Neuronal stem cell (in vitro differentiated cells): Measurements from ENCODE around the gene GSC2.

ENCODE experiments used
- DNase-seq: peaks from one replicate; pipeline ENCODE4 v3.0.0-alpha.2; 2013; ENCODE audit warnings: low spot score
- H2AFZ ChIP-seq: one replicate; pipeline ENCODE4 v1.6.1; 2013; ENCODE audit warnings: mild to moderate bottlenecking, low read length, inconsistent platforms
- H2AK5ac ChIP-seq: 2 replicates; pipeline ENCODE4 v1.6.1; 2013; ENCODE audit warnings: low read depth, mild to moderate bottlenecking, inconsistent platforms, low read length, moderate library complexity, mixed read lengths
- H2BK120ac ChIP-seq: 2 replicates; pipeline ENCODE4 v1.6.1; 2013; ENCODE audit warnings: low read depth, mild to moderate bottlenecking, inconsistent platforms, low read length, moderate library complexity, mixed read lengths
- H2BK12ac ChIP-seq: one replicate; pipeline ENCODE4 v1.6.1; 2013; ENCODE audit warnings: low read length, inconsistent platforms
- H2BK15ac ChIP-seq: 2 replicates; pipeline ENCODE4 v1.6.1; 2013; ENCODE audit warnings: mild to moderate bottlenecking, low read length, inconsistent platforms, mixed read lengths
- H2BK5ac ChIP-seq: one replicate; pipeline ENCODE4 v1.6.1; 2013; ENCODE audit warnings: inconsistent platforms, mild to moderate bottlenecking, low read length, moderate library complexity
- H3K14ac ChIP-seq: one replicate; pipeline ENCODE4 v1.6.1; 2013; ENCODE audit warnings: low read length, inconsistent platforms
- H3K18ac ChIP-seq: 2 replicates; pipeline ENCODE4 v1.6.1; 2013; ENCODE audit warnings: low read length, inconsistent platforms
- H3K23ac ChIP-seq: 2 replicates; pipeline ENCODE4 v1.6.1; 2013; ENCODE audit warnings: low read depth, mild to moderate bottlenecking, mixed read lengths, low read length, inconsistent platforms; ENCODE audit not compliant: poor library complexity
- H3K27ac ChIP-seq: replicated peaks from 3 replicates; pipeline ENCODE4 v1.5.1; 2013; ENCODE audit warnings: low read length, inconsistent platforms
- H3K27me3 ChIP-seq, 3 experiments: 2 replicates each; pipeline ENCODE4 v1.6.1; 2013; ENCODE audit warnings: low read length in 3 of 3, mild to moderate bottlenecking in 2 of 3, inconsistent platforms in 1 of 3, low read depth in 1 of 3, mixed read lengths in 1 of 3, moderate library complexity in 1 of 3; ENCODE audit not compliant: control insufficient read depth in 3 of 3, insufficient read depth in 3 of 3
- H3K36me3 ChIP-seq, 2 donors: replicated peaks in 1 of 2; 2 replicates each; pipeline ENCODE4 v1.6.1; 2013; ENCODE audit warnings: low read length in 2 of 2; ENCODE audit not compliant: control insufficient read depth in 2 of 2, insufficient read depth in 2 of 2
- H3K4ac ChIP-seq: 2 replicates; pipeline ENCODE4 v1.6.1; 2013; ENCODE audit warnings: inconsistent platforms, mild to moderate bottlenecking, low read length, moderate library complexity
- H3K4me1 ChIP-seq, 2 donors: 1 replicate in 1 of 2; 2 replicates in 1 of 2; pipeline ENCODE4 v1.6.1; 2013; ENCODE audit warnings: low read length in 2 of 2, low read depth in 1 of 2; ENCODE audit not compliant: control insufficient read depth in 2 of 2, insufficient read depth in 1 of 2
- H3K4me2 ChIP-seq: one replicate; pipeline ENCODE4 v1.6.1; 2013; ENCODE audit warnings: mild to moderate bottlenecking, low read length, inconsistent platforms; ENCODE audit not compliant: insufficient read depth, poor library complexity, severe bottlenecking
- H3K4me3 ChIP-seq, 2 donors: 2 replicates each; pipeline ENCODE4 v1.5.1; 2013; ENCODE audit warnings: low read length in 2 of 2, mild to moderate bottlenecking in 2 of 2, inconsistent platforms in 1 of 2, moderate library complexity in 1 of 2
- H3K79me1 ChIP-seq: one replicate; pipeline ENCODE4 v1.6.1; 2013; ENCODE audit warnings: low read depth, mild to moderate bottlenecking, inconsistent platforms, low read length, moderate library complexity
- H3K9ac ChIP-seq: one replicate; pipeline ENCODE4 v1.6.1; 2013; ENCODE audit warnings: mild to moderate bottlenecking, low read depth, low read length, inconsistent platforms; ENCODE audit not compliant: poor library complexity
- H3K9me3 ChIP-seq, 2 donors: replicated peaks in 1 of 2; 2 replicates each; pipeline versions ENCODE3 to v1.6.1; 2013; ENCODE audit warnings: low read length in 2 of 2, mild to moderate bottlenecking in 2 of 2, inconsistent platforms in 1 of 2, low read depth in 1 of 2, mixed read lengths in 1 of 2, moderate library complexity in 1 of 2; ENCODE audit not compliant: control insufficient read depth in 2 of 2, insufficient read depth in 1 of 2
- H4K8ac ChIP-seq: one replicate; pipeline ENCODE4 v1.6.1; 2013; ENCODE audit warnings: low read depth, mild to moderate bottlenecking, inconsistent platforms, low read length, moderate library complexity
- H4K91ac ChIP-seq: one replicate; pipeline ENCODE4 v1.6.1; 2013; ENCODE audit warnings: low read length, low read depth, mild to moderate bottlenecking, inconsistent platforms; ENCODE audit not compliant: poor library complexity
- WGBS, 2 donors: extraction: QIAGEN DNeasy Blood & Tissue Kit; methylation state at CpG; one replicate each; pipeline ENCODE4 v1.1.7; 2013; ENCODE audit warnings: missing lambda C conversion rate in 2 of 2, mixed read lengths in 1 of 2; ENCODE audit not compliant: insufficient read length in 2 of 2, insufficient replicate concordance in 1 of 2; ENCODE audit errors: extremely low coverage in 2 of 2; 5-methylcytosine and 5-hydroxymethylcytosine counted together

The GSC2 gene

GRCh38 chr22:19110064-19110458 lies 40.0 kb downstream of the GSC2 start:
- H3K4me1 ChIP-seq = peaks cover 3 to 19% of the 10 kb centered on the region in 2 donors
- no peak overlapping the region for H3K14ac ChIP-seq
- no peak overlapping the region for H2BK15ac ChIP-seq
- peak overlapping the region; percentile 24 for H3K9ac ChIP-seq
- H3K9me3 ChIP-seq = no peaks in the 10 kb centered on the region
- no peak overlapping the region for H4K8ac ChIP-seq
- no peak overlapping the region for H4K91ac ChIP-seq
- no peak overlapping the region for H3K23ac ChIP-seq
- no peak overlapping the region for H2AFZ ChIP-seq
- no peak overlapping the region for H3K4me3 ChIP-seq
- H3K27ac ChIP-seq = no peak overlapping the region
- H3K4ac ChIP-seq = no peak overlapping the region
- H2BK12ac ChIP-seq = no peak overlapping the region
- H2BK120ac ChIP-seq = no peak overlapping the region
- no CpG with 5 or more reads among the region's 4 CpGs for WGBS, 2 donors
- peaks cover 0 to 30% of the 10 kb centered on the region in 2 donors for H3K36me3 ChIP-seq
- peaks cover 19% of the 10 kb centered on the region for H3K79me1 ChIP-seq
- no peak for DNase-seq
- no peak overlapping the region for H2BK5ac ChIP-seq
- no peak overlapping the region for H3K4me2 ChIP-seq
- no peak overlapping the region for H2AK5ac ChIP-seq
- no peak overlapping the region for H3K18ac ChIP-seq
- no peaks in the 10 kb centered on the region for H3K27me3 ChIP-seq

DNA sequence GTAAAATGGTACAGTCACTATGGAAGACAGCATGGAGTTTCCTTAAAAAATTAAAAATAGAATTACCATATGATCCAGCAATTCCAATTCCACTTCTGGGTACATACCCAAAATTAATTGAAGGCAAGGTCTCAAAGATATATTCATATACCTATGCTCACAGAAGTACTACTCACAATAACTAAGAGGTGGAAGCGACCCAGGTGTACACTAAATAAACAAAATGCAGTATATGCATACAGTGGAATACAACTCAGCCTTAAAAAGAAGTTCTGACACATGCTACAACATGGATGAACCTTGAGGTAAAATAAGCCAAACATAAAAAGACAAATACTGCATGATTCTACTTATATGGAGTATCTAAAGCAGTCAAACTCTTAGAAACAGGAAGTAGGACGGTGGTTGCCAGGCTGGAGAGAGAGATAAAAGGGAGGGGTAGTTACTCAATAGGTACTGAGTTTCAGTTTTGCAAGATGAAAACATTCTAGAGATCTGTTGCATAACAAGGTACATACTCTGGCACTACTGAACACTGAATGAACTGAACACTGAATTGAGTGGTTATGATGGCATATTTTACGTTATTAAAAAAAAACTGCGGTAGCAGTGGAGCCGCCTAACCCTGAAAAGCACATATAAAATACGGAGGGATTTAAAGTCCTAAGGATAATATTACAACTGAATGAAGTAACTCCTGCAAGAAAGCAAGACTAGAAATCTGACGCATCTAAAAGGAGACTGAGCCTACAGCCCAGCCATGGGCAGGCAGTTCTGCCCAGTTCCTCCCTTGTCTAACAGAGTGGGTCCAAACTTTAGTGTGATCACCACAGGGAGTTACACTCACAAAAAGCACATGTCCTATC lies 40.7 kb downstream of the GSC2 start:
- no peak overlapping the region for H2AFZ ChIP-seq
- H3K4me3 ChIP-seq = no peak overlapping the region
- no peak overlapping the region for H3K27ac ChIP-seq
- H3K14ac ChIP-seq = no peak overlapping the region
- H2BK15ac ChIP-seq = no peak overlapping the region
- WGBS, 2 donors = no CpG with 5 or more reads among the region's 7 CpGs
- H3K4ac ChIP-seq = no peak overlapping the region
- no peaks in the 10 kb centered on the region for H3K27me3 ChIP-seq
- no peak overlapping the region for H2AK5ac ChIP-seq
- no peak overlapping the region for H4K91ac ChIP-seq
- H3K4me1 ChIP-seq = peaks cover 3 to 15% of the 10 kb centered on the region in 2 donors
- no peak overlapping the region for H3K23ac ChIP-seq
- no peak overlapping the region for H2BK120ac ChIP-seq
- no peak overlapping the region for H4K8ac ChIP-seq
- no peak overlapping the region for H2BK5ac ChIP-seq
- H3K18ac ChIP-seq = no peak overlapping the region
- no peak overlapping the region for H3K4me2 ChIP-seq
- no peak overlapping the region for H2BK12ac ChIP-seq
- H3K9ac ChIP-seq = no peak overlapping the region
- DNase-seq = no peak
- peaks cover 18% of the 10 kb centered on the region for H3K79me1 ChIP-seq
- H3K9me3 ChIP-seq = no peaks in the 10 kb centered on the region
- H3K36me3 ChIP-seq = peaks cover 0 to 30% of the 10 kb centered on the region in 2 donors

DNA sequence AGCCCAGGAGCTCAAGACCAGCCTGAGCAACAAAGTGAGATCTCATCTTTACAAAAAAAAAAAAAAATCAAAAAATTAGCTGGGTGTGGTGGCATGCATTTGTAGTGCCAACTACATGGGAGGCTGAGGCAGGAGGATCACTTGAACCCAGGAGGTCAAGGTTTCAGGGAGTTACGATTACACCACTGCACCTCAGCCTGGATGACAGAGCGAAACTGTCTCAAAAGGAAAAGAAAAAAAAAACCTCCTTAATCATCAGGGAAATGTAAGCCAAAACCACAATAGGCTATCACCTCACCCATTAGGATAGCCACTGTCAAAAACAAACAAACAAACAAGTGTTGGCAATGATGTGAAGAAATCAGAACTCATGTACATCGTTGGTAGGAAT lies 41.3 kb downstream of the GSC2 start:
- H2AFZ ChIP-seq = no peak overlapping the region
- no peak overlapping the region for H3K23ac ChIP-seq
- no peak overlapping the region for H3K9ac ChIP-seq
- no peak overlapping the region for H4K8ac ChIP-seq
- H3K27ac ChIP-seq = no peak overlapping the region
- no peak overlapping the region for H3K4me3 ChIP-seq
- no peak overlapping the region for H4K91ac ChIP-seq
- H3K27me3 ChIP-seq = no peaks in the 10 kb centered on the region
- peaks cover 3 to 15% of the 10 kb centered on the region in 2 donors for H3K4me1 ChIP-seq
- H3K18ac ChIP-seq = no peak overlapping the region
- no peak overlapping the region for H3K4me2 ChIP-seq
- no peak overlapping the region for H2BK120ac ChIP-seq
- H3K14ac ChIP-seq = no peak overlapping the region
- no peak overlapping the region for H2BK15ac ChIP-seq
- WGBS, 2 donors = no CpG with 5 or more reads among the region's 3 CpGs
- no peak overlapping the region for H2AK5ac ChIP-seq
- no peak overlapping the region for H3K4ac ChIP-seq
- H3K36me3 ChIP-seq = peaks cover 0 to 30% of the 10 kb centered on the region in 2 donors
- H2BK12ac ChIP-seq = no peak overlapping the region
- H2BK5ac ChIP-seq = no peak overlapping the region
- DNase-seq = no peak
- H3K9me3 ChIP-seq = no peaks in the 10 kb centered on the region
- H3K79me1 ChIP-seq = peaks cover 21% of the 10 kb centered on the region

GRCh38 chr22:19107730-19108074 lies 42.4 kb downstream of the GSC2 start:
- WGBS, 2 donors = no CpG with 5 or more reads among the region's 8 CpGs

More at GRCh38 chr22:19107730-19108074, 42.4 kb downstream of the GSC2 start:
- peaks cover 3 to 15% of the 10 kb centered on the region in 2 donors for H3K4me1 ChIP-seq
- no peak overlapping the region for H2BK120ac ChIP-seq
- no peaks in the 10 kb centered on the region for H3K27me3 ChIP-seq
- no peak overlapping the region for H3K27ac ChIP-seq
- no peak overlapping the region for H3K14ac ChIP-seq
- no peak overlapping the region for H2BK15ac ChIP-seq
- H3K79me1 ChIP-seq = peaks cover 21% of the 10 kb centered on the region
- H3K4ac ChIP-seq = no peak overlapping the region
- peaks cover 0 to 25% of the 10 kb centered on the region in 2 donors for H3K36me3 ChIP-seq
- no peak overlapping the region for H4K91ac ChIP-seq
- no peak overlapping the region for H2BK12ac ChIP-seq
- no peak for DNase-seq
- no peak overlapping the region for H3K9ac ChIP-seq
- H3K4me3 ChIP-seq = no peak overlapping the region
- H3K4me2 ChIP-seq = no peak overlapping the region
- H3K9me3 ChIP-seq = no peaks in the 10 kb centered on the region
- no peak overlapping the region for H2AFZ ChIP-seq
- H4K8ac ChIP-seq = no peak overlapping the region
- no peak overlapping the region for H2BK5ac ChIP-seq
- H3K18ac ChIP-seq = no peak overlapping the region
- H2AK5ac ChIP-seq = no peak overlapping the region
- no peak overlapping the region for H3K23ac ChIP-seq
